HG03558 (cell line): ENCODE data around the gene FCRLB.
"Not testable (repeated sequence)": the region's sequence is repeated elsewhere in the genome, so short reads cannot be mapped to it uniquely, and the experiment has no call there.

Experiments
- ATAC-seq: cut with Tn5 transposase; IDR thresholded peaks from one replicate; pipeline ENCODE4 v1.9.1; 2021; ENCODE audit warnings: moderate number of reproducible peaks; ENCODE audit not compliant: unreplicated experiment; ENCODE audit errors: extremely low read depth

Gene FCRLB, protein sequence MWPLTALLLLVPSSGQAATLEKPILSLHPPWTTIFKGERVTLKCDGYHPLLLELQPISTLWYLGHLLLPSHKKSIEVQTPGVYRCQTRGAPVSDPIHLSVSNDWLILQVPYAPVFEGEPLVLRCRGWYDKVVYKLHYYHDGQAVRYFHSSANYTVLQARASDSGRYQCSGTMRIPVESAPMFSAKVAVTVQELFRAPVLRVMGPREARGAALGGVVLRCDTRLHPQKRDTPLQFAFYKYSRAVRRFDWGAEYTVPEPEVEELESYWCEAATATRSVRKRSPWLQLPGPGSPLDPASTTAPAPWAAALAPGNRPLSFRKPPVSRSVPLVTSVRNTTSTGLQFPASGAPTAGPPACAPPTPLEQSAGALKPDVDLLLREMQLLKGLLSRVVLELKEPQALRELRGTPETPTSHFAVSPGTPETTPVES

GRCh38 chr1:161720956-161721737 lies at the start of gene FCRLB:
Gene FCRLB (plus strand): TSS chr1:161721544. CDS start chr1:161722673, 1,129 bp downstream.
- ATAC-seq: no peak

GRCh38 chr1:161673437-161673836 lies 47.9 kb upstream of the FCRLB start:
- not testable (repeated sequence) for ATAC-seq

DNA sequence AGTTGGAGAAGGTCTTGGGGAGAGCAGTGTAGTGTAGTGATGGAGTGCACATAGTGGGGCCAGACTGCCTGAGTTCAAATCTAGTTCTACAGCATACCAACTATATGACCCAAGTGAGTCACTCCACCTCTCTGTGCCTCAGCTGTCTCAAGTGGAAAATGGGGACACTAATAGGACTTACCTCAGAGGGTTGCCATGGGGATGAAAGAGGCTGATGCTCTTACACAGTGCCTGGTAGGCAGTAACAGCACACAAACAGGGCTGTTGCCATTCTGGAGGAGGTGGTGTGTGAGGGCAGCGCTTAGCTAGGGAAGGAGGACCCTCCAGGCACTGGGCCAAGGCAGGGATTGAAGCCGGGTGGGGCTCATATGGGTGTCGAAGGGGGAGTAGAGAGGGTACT lies 46.9 kb upstream of the FCRLB start:
- not testable (repeated sequence) for ATAC-seq

GRCh38 chr1:161674908-161675307 lies 46.4 kb upstream of the FCRLB start:
- ATAC-seq: not testable (repeated sequence)

GRCh38 chr1:161676441-161676840 lies 44.9 kb upstream of the FCRLB start:
- no peak for ATAC-seq

DNA sequence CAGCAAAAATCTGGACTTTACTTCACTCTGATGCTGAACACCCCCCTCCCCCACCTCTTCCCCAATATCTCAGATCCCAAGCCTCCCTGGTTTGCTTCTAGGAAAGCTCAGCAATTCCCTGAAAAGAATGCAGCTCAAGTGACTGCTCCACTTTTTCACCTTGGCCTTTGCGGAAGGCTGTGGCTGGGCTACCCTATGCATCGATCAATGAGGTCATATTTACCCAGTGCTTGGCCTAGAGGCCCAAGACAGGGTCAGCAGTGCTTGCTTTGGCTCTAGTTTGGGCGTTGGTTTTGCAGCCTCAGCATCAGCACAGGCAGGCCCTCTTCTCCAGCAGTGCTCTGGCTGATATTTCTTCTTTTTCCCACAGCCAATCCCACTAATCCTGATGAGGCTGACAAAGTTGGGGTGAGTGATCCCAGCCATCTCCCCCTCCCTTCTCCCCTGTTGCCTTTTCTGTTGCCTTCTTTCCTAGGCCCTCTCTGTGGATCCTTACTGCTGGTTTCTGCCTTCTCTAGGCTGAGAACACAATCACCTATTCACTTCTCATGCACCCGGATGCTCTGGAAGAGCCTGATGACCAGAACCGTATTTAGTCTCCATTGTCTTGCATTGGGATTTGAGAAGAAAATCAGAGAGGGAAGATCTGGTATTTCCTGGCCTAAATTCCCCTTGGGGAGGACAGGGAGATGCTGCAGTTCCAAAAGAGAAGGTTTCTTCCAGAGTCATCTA lies 44.2 kb upstream of the FCRLB start:
- ATAC-seq: no peak

DNA sequence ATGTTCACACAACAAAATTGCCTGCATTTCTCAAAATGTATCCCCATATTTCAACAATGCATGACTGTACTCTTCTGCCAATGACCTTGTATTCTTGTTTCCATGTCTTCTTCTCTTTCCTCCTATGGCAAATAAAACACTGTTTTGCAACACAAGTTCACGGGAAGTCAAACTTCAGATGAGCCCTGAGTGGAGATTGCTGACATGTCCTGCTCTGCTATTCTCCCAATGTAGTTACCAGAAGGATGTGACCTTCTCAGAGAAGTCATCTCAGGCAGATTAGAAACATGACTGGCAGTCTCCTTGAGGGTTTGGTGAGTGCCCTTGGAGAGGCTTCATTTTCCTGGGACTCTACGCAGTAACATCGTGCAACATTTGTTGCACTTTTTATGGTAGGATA lies 42.8 kb upstream of the FCRLB start:
- no peak for ATAC-seq

DNA sequence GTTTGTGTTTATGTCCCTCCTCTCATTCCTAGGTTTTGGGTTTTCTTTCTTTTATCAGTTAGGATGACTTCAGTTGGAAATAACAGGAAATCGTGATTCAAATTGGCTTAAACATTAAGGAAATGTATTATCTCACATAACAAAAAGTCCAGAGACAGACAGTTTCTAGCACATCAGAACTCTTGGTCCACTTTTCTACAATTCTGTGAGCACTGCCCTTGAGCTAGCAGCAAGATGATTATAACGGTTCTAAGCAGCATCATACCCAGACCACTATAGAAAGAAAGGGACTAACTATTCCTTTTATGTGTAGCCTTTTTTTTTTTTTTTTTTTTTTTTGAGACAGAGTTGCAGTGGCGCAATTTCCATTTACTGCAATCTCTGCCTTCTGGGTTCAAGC lies 39.5 kb upstream of the FCRLB start:
- ATAC-seq: no peak

DNA sequence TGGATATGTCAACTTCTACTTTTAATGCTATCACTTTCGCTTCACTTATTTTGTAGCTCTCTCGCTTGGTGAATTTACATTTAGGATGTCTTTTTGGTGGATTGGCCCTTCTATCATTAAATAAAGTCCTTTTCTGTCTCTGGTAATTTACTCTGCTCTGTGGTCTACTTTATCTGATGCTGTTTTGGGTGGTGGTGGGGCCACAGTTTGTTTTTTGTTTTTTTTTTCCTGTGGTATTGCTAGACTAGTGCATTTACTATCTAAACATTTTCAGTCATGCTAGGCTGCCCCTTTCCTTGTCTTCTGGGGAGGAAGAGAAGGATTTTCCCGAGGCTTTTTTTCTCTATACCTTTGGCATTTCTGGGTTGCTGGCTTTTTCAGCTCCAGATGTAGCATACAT lies 32.4 kb upstream of the FCRLB start:
- ATAC-seq: no peak

DNA sequence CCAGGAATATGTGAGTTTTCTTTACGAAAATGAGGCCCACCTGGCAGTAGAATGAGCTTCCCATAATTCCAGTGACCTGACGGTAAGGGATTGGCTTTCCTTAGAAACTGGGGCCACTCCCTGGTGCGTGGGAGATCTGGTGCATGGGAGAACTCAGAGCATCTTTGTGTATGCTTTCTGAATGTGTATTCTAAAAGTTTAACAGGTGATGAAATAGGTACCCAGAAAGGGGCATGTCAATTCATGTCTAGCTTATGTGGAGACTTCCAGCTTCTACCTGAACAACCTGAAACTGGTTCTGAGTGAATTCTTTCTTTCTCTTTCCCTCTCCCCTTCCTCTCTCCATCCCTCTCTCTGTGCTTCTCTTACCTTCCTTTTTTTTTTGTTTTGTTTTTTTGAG lies 29.5 kb upstream of the FCRLB start:
- ATAC-seq: no peak

- ATAC-seq: not testable (repeated sequence)
These were observed 28.2 kb upstream of the FCRLB start for GRCh38 chr1:161693020-161693712.

DNA sequence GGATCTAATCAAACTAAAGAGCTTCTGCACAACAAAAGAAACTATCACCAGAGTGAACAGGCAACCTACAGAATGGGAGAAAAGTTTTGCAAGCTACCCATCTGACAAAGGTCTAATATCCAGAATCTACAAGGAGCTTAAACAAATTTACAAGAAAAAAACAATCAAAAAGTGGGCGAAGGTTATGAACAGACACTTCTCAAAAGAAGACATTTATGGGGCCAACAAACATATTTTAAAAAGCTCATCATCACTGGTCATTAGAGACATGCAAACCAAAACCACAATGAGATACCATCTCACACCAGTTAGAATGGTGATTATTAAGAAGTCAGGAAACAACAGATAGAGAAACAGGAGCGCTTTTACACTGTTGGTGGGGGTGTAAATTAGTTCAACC lies 23.0 kb upstream of the FCRLB start:
- not testable (repeated sequence) for ATAC-seq

DNA sequence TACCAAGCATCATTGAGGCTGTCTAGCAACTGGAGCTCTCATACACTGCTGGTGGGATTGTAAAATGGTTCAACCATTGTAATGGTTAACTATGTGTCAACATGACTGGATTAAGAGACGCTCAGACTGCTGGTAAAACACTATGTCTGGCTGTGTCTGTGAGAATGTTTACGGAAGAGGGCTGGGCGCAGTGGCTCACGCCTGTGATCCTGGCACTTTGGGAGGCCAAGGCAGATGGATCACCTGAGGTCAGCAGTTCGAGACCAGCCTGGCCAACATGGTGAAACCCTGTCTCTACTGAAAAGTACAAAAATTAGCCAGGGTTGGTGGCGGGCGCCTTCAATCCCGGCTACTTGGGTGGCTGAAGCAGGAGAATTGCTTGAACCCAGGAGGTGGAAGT lies 19.1 kb upstream of the FCRLB start:
- ATAC-seq: no peak

- no peak for ATAC-seq
These were observed 15.8 kb upstream of the FCRLB start for GRCh38 chr1:161705537-161705936.

DNA sequence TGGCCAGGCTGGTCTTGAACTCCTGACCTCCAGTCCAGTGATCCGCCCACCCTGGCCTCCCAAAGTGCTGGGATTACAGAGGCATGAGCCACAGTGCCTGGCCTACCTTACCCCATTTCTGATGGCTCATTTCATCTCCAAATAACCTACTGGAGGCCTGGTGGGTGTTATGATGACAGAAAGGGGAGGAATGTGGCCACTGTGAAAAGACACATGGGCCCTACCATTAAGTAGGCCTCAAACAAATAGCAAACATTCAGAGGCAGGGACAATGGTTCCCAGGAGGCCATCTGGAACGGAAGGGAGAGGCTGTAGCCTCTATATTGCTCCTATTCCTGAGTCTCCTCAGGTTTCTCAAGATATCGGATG lies 15.2 kb upstream of the FCRLB start:
- ATAC-seq: no peak

- ATAC-seq: peak; percentile 41
These were observed 14.6 kb upstream of the FCRLB start, which contains the start of gene FCRLA for GRCh38 chr1:161706482-161707347. Gene FCRLA (plus strand): TSS chr1:161707229. CDS start chr1:161707265, 36 bp downstream.

- no peak for ATAC-seq
These were observed 13.8 kb upstream of the FCRLB start for GRCh38 chr1:161707503-161707902.

- no peak for ATAC-seq
These were observed 12.0 kb upstream of the FCRLB start for GRCh38 chr1:161709373-161709772.

DNA sequence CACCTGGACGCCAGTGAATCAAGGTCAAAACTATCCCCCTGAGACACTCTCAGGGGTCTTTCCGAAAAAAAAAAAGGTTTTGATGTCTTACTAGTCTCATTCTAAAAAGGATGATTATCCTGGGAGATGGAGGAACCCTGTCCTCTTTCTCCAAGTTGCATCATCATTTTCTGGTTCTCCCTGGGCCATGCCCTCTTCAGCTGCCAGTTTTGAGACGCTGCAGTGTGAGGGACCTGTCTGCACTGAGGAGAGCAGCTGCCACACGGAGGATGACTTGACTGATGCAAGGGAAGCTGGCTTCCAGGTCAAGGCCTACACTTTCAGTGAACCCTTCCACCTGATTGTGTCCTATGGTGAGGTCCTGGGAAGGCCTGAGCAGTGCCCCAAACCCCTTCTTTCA lies 10.8 kb upstream of the FCRLB start:
- no peak for ATAC-seq
